Measurements from ENCODE around the gene CRLF1.
A peak's percentile ranks its signal among the peaks of the same experiment; 100 is the strongest.

CRLF1 gene

GRCh38 chr19:18644196-18645034 is 37.8 kb upstream of the CRLF1 start:
- Mint-ChIP-seq H3K4me1 (peaks cover 17% of the 10 kb centered on the region), H3K4me3 (no peak overlapping the region), H3K27ac (no peak overlapping the region), H3K27me3 (no peaks in the 10 kb centered on the region), H3K9me3 (no peaks in the 10 kb centered on the region)
- ATAC-seq (no peak), DNase-seq (no peak)

GRCh38 chr19:18639706-18640243 is 33.2 kb upstream of the CRLF1 start:
- Mint-ChIP-seq H3K9me3 (no peaks in the 10 kb centered on the region), H3K4me1 (peaks cover 34% of the 10 kb centered on the region), H3K27ac (no peak overlapping the region)

GRCh38 chr19:18637673-18638630 is 31.4 kb upstream of the CRLF1 start:
- H3K9me3 Mint-ChIP-seq: no peaks in the 10 kb centered on the region
- peak overlapping the region; percentile 63 to 94 for H3K27ac Mint-ChIP-seq
- no peak for DNase-seq
- peaks cover 34% of the 10 kb centered on the region for H3K4me1 Mint-ChIP-seq
- H3K4me3 Mint-ChIP-seq: peak overlapping the region; percentile 93 to 96
- peaks cover 8% of the 10 kb centered on the region for H3K27me3 Mint-ChIP-seq
- ATAC-seq: no peak

More at GRCh38 chr19:18639706-18640243, 33.2 kb upstream of the CRLF1 start:
- H3K4me3 Mint-ChIP-seq: no peak overlapping the region
- DNase-seq (no peak), ATAC-seq (no peak)
- H3K27me3 Mint-ChIP-seq: peaks cover 3% of the 10 kb centered on the region

- DNase-seq (no peak), ATAC-seq (no peak)
- H3K27me3 Mint-ChIP-seq: peaks cover 8% of the 10 kb centered on the region
- peaks cover 34% of the 10 kb centered on the region for H3K4me1 Mint-ChIP-seq
- H3K9me3 Mint-ChIP-seq: no peaks in the 10 kb centered on the region
- peak within 1 kb of the TSS; percentile 93 to 96 for H3K4me3 Mint-ChIP-seq
- H3K27ac Mint-ChIP-seq: peak within 1 kb of the TSS; percentile 94 to 97
Observed at GRCh38 chr19:18636969-18637629, 30.5 kb upstream of the CRLF1 start, which contains the start of gene KLHL26. Gene KLHL26 (plus strand): TSS chr19:18637028. CDS start chr19:18637055, 27 bp downstream.

GRCh38 chr19:18636183-18636968 is 29.8 kb upstream of the CRLF1 start:
- Mint-ChIP-seq H3K27ac (peak overlapping the region; percentile 94 to 97), H3K4me3 (peak overlapping the region; percentile 93 to 96), H3K4me1 (peaks cover 34% of the 10 kb centered on the region), H3K27me3 (peaks cover 8% of the 10 kb centered on the region), H3K9me3 (no peaks in the 10 kb centered on the region)
- DNase-seq (peak; percentile 98 to 100), ATAC-seq (peak; percentile 94)

GRCh38 chr19:18635831-18636182 is 29.2 kb upstream of the CRLF1 start:
- no peak for ATAC-seq
- H3K9me3 Mint-ChIP-seq: no peaks in the 10 kb centered on the region
- H3K27me3 Mint-ChIP-seq: peaks cover 8% of the 10 kb centered on the region
- peaks cover 34% of the 10 kb centered on the region for H3K4me1 Mint-ChIP-seq
- DNase-seq: no peak
- H3K27ac Mint-ChIP-seq: no peak overlapping the region
- H3K4me3 Mint-ChIP-seq: peak overlapping the region; percentile 93 to 96

- DNase-seq (no peak), ATAC-seq (no peak)
- no peaks in the 10 kb centered on the region for H3K9me3 Mint-ChIP-seq
- peaks cover 34% of the 10 kb centered on the region for H3K4me1 Mint-ChIP-seq
- H3K4me3 Mint-ChIP-seq: no peak overlapping the region
- H3K27ac Mint-ChIP-seq: peak overlapping the region in 1 of 2 donors; percentile 77
- H3K27me3 Mint-ChIP-seq: peaks cover 13% of the 10 kb centered on the region
Observed at GRCh38 chr19:18634612-18635297, 28.2 kb upstream of the CRLF1 start.

GRCh38 chr19:18633321-18633720 is 26.7 kb upstream of the CRLF1 start:
- Mint-ChIP-seq H3K4me1 (peaks cover 31% of the 10 kb centered on the region), H3K4me3 (no peak overlapping the region), H3K27ac (no peak overlapping the region), H3K27me3 (peaks cover 18% of the 10 kb centered on the region), H3K9me3 (no peaks in the 10 kb centered on the region)
- ATAC-seq: no peak
- no peak for DNase-seq

GRCh38 chr19:18629166-18630088 is 22.8 kb upstream of the CRLF1 start:
- no peaks in the 10 kb centered on the region for H3K9me3 Mint-ChIP-seq
- ATAC-seq: no peak

GRCh38 chr19:18626906-18627305 is 20.3 kb upstream of the CRLF1 start:
- Mint-ChIP-seq H3K4me3 (no peak overlapping the region), H3K9me3 (no peaks in the 10 kb centered on the region), H3K27ac (peak overlapping the region in 1 of 2 donors; percentile 55), H3K4me1 (no peaks in the 10 kb centered on the region), H3K27me3 (peaks cover 10% of the 10 kb centered on the region)
- ATAC-seq (no peak), DNase-seq (no peak)

More at GRCh38 chr19:18629166-18630088, 22.8 kb upstream of the CRLF1 start:
- Mint-ChIP-seq H3K4me3 (no peak overlapping the region), H3K27ac (peak overlapping the region in 1 of 2 donors; percentile 22), H3K4me1 (no peaks in the 10 kb centered on the region), H3K27me3 (peaks cover 12% of the 10 kb centered on the region)
- no peak for DNase-seq

- H3K9me3 Mint-ChIP-seq: no peaks in the 10 kb centered on the region
- H3K4me3 Mint-ChIP-seq: no peak overlapping the region
- no peaks in the 10 kb centered on the region for H3K4me1 Mint-ChIP-seq
- DNase-seq: no peak
- no peak overlapping the region for H3K27ac Mint-ChIP-seq
- peaks cover 20% of the 10 kb centered on the region for H3K27me3 Mint-ChIP-seq
- no peak for ATAC-seq
Observed at GRCh38 chr19:18620902-18621301, 14.3 kb upstream of the CRLF1 start.

GRCh38 chr19:18620311-18620710 is 13.7 kb upstream of the CRLF1 start:
- Mint-ChIP-seq H3K27ac (no peak overlapping the region), H3K9me3 (no peaks in the 10 kb centered on the region), H3K4me1 (no peaks in the 10 kb centered on the region), H3K4me3 (no peak overlapping the region), H3K27me3 (peaks cover 26% of the 10 kb centered on the region)
- ATAC-seq (no peak), DNase-seq (no peak)

- Mint-ChIP-seq H3K27me3 (peaks cover 47% of the 10 kb centered on the region), H3K9me3 (no peaks in the 10 kb centered on the region), H3K4me1 (peaks cover 9% of the 10 kb centered on the region), H3K27ac (no peak overlapping the region), H3K4me3 (no peak overlapping the region)
- DNase-seq (no peak), ATAC-seq (no peak)
Observed at GRCh38 chr19:18618236-18618635, 11.6 kb upstream of the CRLF1 start.
